ENCODE results near the gene PCDHAC2.

DNA sequence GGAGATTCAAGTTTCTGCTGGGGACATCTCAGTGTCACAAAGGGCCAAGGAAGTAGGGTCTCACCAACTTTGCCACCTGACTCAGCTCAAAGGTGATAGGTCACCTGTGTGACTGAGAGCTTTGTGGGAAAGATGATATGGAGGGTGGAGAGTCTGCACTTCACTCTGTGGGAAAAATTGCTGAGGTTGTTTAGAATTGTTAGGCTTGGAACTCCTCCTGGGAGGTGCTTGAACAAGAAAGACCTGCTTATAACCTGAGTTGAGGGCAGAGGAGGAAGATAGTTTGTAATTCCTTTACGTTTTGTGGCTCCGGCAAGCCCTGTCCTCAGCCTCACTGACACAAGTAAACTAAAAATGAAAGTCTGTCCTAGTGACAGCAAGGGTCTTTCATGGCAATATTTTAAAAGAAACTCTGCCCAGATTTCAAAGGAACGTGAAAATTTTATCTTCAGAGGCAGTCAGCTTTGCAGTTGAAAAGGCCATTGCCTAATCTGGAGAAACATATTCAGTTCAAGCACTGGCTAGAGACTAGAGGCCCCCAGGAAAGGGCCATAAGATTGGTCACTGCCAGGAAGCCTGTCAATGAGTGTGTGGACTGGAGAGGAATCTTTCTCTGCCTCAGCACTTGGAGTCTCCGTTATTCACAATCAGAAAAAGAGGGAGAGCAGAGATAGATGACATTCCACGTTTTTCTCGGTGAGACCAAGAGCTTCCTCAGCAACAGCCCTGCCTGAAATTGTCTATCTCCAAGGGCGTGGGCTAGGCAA lies 23.2 kb downstream of the PCDHAC2 start:
- no peak for TF ChIP-seq CTCF (IDR thresholded peaks at IDR 0.05; ENCODE audit: low read length)
- TF ChIP-seq EZH2 (IDR thresholded peaks at IDR 0.05; ENCODE audit: borderline replicate concordance, low read length): no peak

All from OCI-LY1 (cell line).